Measurements from ENCODE around the gene PPP1R12B. TPM values are rescaled to one million over a fixed set of nuclear protein-coding genes. Genes with fewer than 3 reads are reported as not detected.

The PPP1R12B gene
- polyA plus RNA-seq, 1 donor (not counting 4 experiments of a cell fraction or from before 2014, with no cell fraction given) = 6.9 TPM

DNA sequence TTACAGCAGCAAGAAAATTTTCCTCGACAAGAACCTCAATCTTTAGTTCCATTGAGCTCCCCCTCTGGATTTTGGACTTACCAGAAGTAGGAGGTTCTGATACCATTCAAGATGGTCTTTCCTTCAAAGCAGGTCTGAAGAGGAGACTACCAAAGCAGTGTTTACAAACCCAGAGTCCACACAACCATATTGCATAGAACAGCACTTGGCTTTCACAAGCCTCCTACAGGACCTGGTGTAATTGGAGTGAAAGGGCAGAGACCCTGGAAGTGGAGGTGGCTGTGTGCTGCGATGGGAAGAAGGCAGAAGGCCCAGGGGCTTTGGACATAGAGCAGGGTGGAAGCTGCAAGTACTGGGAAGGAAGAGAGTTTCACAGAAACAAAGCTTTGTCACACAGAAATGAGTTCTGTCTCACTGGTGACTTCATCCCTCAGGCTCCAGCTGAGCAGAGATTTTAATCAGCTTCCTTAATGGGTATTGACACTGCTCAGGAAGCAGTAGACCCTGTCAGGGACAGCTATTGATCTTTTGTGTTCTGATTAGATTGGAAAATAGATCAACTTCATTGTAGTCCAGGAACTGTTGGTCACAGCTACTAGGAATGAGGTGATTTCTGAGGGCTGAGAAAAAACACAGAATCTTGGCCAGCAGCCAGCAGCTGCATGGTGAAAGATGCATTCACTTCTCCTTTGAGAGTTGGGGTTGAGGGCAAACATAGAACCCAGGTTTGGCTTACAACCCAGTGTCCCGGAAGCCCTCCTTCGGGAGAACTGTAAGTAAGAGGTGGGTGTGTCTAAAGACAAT is 237.7 kb downstream of the PPP1R12B start:
- Histone ChIP-seq H3K79me2 (ENCODE audit: control insufficient read depth, insufficient read depth, low read length) (no peaks in the 10 kb centered on the region), H3K4me1 (ENCODE audit: control insufficient read depth, extremely low read depth, insufficient read depth, low read length) (peaks cover 47% of the 10 kb centered on the region), H2AFZ (ENCODE audit: control insufficient read depth, low read length) (no peak overlapping the region), H3K27me3 (ENCODE audit: control insufficient read depth, extremely low read depth, insufficient read depth, low read length) (no peaks in the 10 kb centered on the region), H3K4me3 (ENCODE audit: control insufficient read depth in 2 of 3, extremely low read depth in 1 of 3, insufficient read depth in 2 of 3, low read depth in 1 of 3, low read length in 3 of 3) (no peak overlapping the region), H3K9me3 (ENCODE audit: control insufficient read depth, low read depth, low read length) (no peaks in the 10 kb centered on the region), H3K27ac (ENCODE audit: control insufficient read depth, insufficient read depth, low read length) (no peak overlapping the region), H3K9me1 (ENCODE audit: control insufficient read depth, extremely low read depth, insufficient read depth, low read length) (no peaks in the 10 kb centered on the region), H3K9ac (ENCODE audit: control insufficient read depth, extremely low read depth, insufficient read depth, low read length) (no peak overlapping the region), H3K4me2 (ENCODE audit: control insufficient read depth, extremely low read depth, insufficient read depth, low read depth, low read length) (no peak overlapping the region), H3K36me3 (ENCODE audit: control insufficient read depth in 2 of 2, extremely low read depth in 1 of 2, insufficient read depth in 2 of 2, low read length in 2 of 2) (no peaks in the 10 kb centered on the region), H4K20me1 (ENCODE audit: control insufficient read depth, extremely low read depth, insufficient read depth, low read length) (no peaks in the 10 kb centered on the region)
- FAIRE-seq = peak; percentile 44
- dilution Hi-C loops (cut with MboI; ENCODE audit: extremely low pct_ligation_motif_present, low sequenced_read_pairs) = no loop called here
- TF ChIP-seq EZH2 (IDR thresholded peaks at IDR 0.05; ENCODE audit: low read length) (no peak), CTCF (optimal IDR thresholded peaks at IDR 0.05 in 1 of 3, IDR thresholded peaks at IDR 0.05 in 1 of 3, conservative IDR thresholded peaks at IDR 0.05 in 1 of 3; ENCODE audit: extremely low read depth in 1 of 3, insufficient read depth in 2 of 3, low read length in 3 of 3) (no peak)
- no peak for DNase-seq (ENCODE audit: low read depth, low spot score)

- Histone ChIP-seq H3K4me2 (ENCODE audit: control insufficient read depth, extremely low read depth, insufficient read depth, low read depth, low read length) (no peak overlapping the region), H2AFZ (ENCODE audit: control insufficient read depth, low read length) (no peak overlapping the region), H3K9me3 (ENCODE audit: control insufficient read depth, low read depth, low read length) (no peaks in the 10 kb centered on the region), H3K9me1 (ENCODE audit: control insufficient read depth, extremely low read depth, insufficient read depth, low read length) (no peaks in the 10 kb centered on the region), H3K4me1 (ENCODE audit: control insufficient read depth, extremely low read depth, insufficient read depth, low read length) (peaks cover 54% of the 10 kb centered on the region), H3K27ac (ENCODE audit: control insufficient read depth, insufficient read depth, low read length) (no peak overlapping the region), H4K20me1 (ENCODE audit: control insufficient read depth, extremely low read depth, insufficient read depth, low read length) (no peaks in the 10 kb centered on the region), H3K36me3 (ENCODE audit: control insufficient read depth in 2 of 2, extremely low read depth in 1 of 2, insufficient read depth in 2 of 2, low read length in 2 of 2) (no peaks in the 10 kb centered on the region), H3K9ac (ENCODE audit: control insufficient read depth, extremely low read depth, insufficient read depth, low read length) (no peak overlapping the region), H3K79me2 (ENCODE audit: control insufficient read depth, insufficient read depth, low read length) (no peaks in the 10 kb centered on the region), H3K27me3 (ENCODE audit: control insufficient read depth, extremely low read depth, insufficient read depth, low read length) (no peaks in the 10 kb centered on the region), H3K4me3 (ENCODE audit: control insufficient read depth in 2 of 3, extremely low read depth in 1 of 3, insufficient read depth in 2 of 3, low read depth in 1 of 3, low read length in 3 of 3) (no peak overlapping the region)
- TF ChIP-seq CTCF (optimal IDR thresholded peaks at IDR 0.05 in 1 of 3, IDR thresholded peaks at IDR 0.05 in 1 of 3, conservative IDR thresholded peaks at IDR 0.05 in 1 of 3; ENCODE audit: extremely low read depth in 1 of 3, insufficient read depth in 2 of 3, low read length in 3 of 3) = no peak
- TF ChIP-seq EZH2 (IDR thresholded peaks at IDR 0.05; ENCODE audit: low read length) = no peak
- dilution Hi-C loops (cut with MboI; ENCODE audit: extremely low pct_ligation_motif_present, low sequenced_read_pairs) = no loop called here
- FAIRE-seq (no peak), DNase-seq (ENCODE audit: low read depth, low spot score) (no peak)
These were observed 238.4 kb downstream of the PPP1R12B start for GRCh38 chr1:202586871-202587270.

Data from keratinocyte (primary cell).